HepG2 (cell line): ENCODE results near the gene RUNDC1. TPM values are rescaled to one million over a fixed set of nuclear protein-coding genes. Genes with fewer than 3 reads are reported as not detected.
A peak's percentile ranks its signal among the peaks of the same experiment; 100 is the strongest.

ENCODE experiments used
- AFF4 ChIP-seq: sonication (generic); formaldehyde crosslinking; IDR thresholded peaks from 2 replicates; pipeline ENCODE4 v1.4.0; 2020; ENCODE audit warnings: missing genetic modification reagents
- ARHGAP35 ChIP-seq: sonication (generic); formaldehyde crosslinking; IDR thresholded peaks from 2 replicates; pipeline ENCODE4 v1.9.0; 2022; ENCODE audit warnings: mild to moderate bottlenecking, inconsistent platforms, moderate library complexity, missing genetic modification reagents, borderline replicate concordance
- CENPT ChIP-seq: sonication (generic); formaldehyde crosslinking; IDR thresholded peaks from 2 replicates; pipeline ENCODE4 v1.8.0; 2022; ENCODE audit warnings: low read depth, mild to moderate bottlenecking, moderate library complexity, missing genetic modification reagents
- GLI4 ChIP-seq: sonication (generic); formaldehyde crosslinking; IDR thresholded peaks from 2 replicates; pipeline ENCODE4 v1.5.1; 2020; ENCODE audit warnings: missing genetic modification reagents, mild to moderate bottlenecking, moderate library complexity, borderline replicate concordance
- HDAC1 ChIP-seq: sonication (generic); formaldehyde crosslinking; IDR thresholded peaks from 2 replicates; pipeline ENCODE4 v1.5.1; 2020; ENCODE audit warnings: mild to moderate bottlenecking, missing genetic modification reagents
- HDAC2 ChIP-seq: sonication (generic); formaldehyde crosslinking; IDR thresholded peaks from 2 replicates; pipeline ENCODE4 v1.4.0; 2020; ENCODE audit warnings: missing genetic modification reagents
- HNRNPLL ChIP-seq: fragments of 200-400 bp; formaldehyde crosslinking; IDR thresholded peaks from 2 replicates; pipeline ENCODE4 v1.6.1; 2017; ENCODE audit warnings: mild to moderate bottlenecking, low read depth, low read length; ENCODE audit not compliant: poor library complexity, severe bottlenecking
- MATR3 ChIP-seq: sonication (generic); formaldehyde crosslinking; IDR thresholded peaks from 2 replicates; pipeline ENCODE4 v1.4.0; 2020; ENCODE audit warnings: missing genetic modification reagents
- NR3C1 ChIP-seq: sonication (generic); formaldehyde crosslinking; IDR thresholded peaks from 2 replicates; pipeline ENCODE4 v1.4.0; 2020; ENCODE audit warnings: missing genetic modification reagents
- RARA ChIP-seq: IDR thresholded peaks from 2 replicates; pipeline ENCODE4 v1.6.1; 2016; ENCODE audit warnings: missing genetic modification reagents, missing compliant biosample characterization
- SMYD3 ChIP-seq: sonication (generic); formaldehyde crosslinking; IDR thresholded peaks from 2 replicates; pipeline ENCODE4 v1.8.1; 2023; ENCODE audit warnings: mild to moderate bottlenecking, missing genetic modification reagents
- TERF1 ChIP-seq: sonication (generic); formaldehyde crosslinking; IDR thresholded peaks from 2 replicates; pipeline ENCODE4 v1.8.0; 2022; ENCODE audit warnings: mild to moderate bottlenecking, missing genetic modification reagents, moderate library complexity
- THAP11 ChIP-seq: IDR thresholded peaks from 2 replicates; pipeline ENCODE4 v1.6.1; 2016; ENCODE audit warnings: missing biosample characterization, missing genetic modification reagents
- TMF1 ChIP-seq: sonication (generic); formaldehyde crosslinking; IDR thresholded peaks from 2 replicates; pipeline ENCODE4 v1.8.1; 2022; ENCODE audit warnings: low read depth, missing genetic modification reagents
- ZFP62 ChIP-seq: sonication (generic); formaldehyde crosslinking; IDR thresholded peaks from 2 replicates; pipeline ENCODE4 v1.4.0; 2020; ENCODE audit warnings: missing genetic modification reagents
- ZKSCAN5 ChIP-seq: sonication (generic); formaldehyde crosslinking; IDR thresholded peaks from 2 replicates; pipeline ENCODE4 v1.5.1; 2020; ENCODE audit warnings: mild to moderate bottlenecking, missing genetic modification reagents
- ZNF225 ChIP-seq: sonication (generic); formaldehyde crosslinking; IDR thresholded peaks from 2 replicates; pipeline ENCODE4 v1.4.0; 2020; ENCODE audit warnings: mild to moderate bottlenecking, missing genetic modification reagents
- ZNF296 ChIP-seq: sonication (generic); formaldehyde crosslinking; conservative IDR thresholded peaks from 2 replicates; pipeline ENCODE4 v1.5.0; 2020; ENCODE audit warnings: mild to moderate bottlenecking, missing genetic modification reagents
- ZNF556 ChIP-seq: sonication (generic); formaldehyde crosslinking; IDR thresholded peaks from 2 replicates; pipeline ENCODE4 v1.4.0; 2020; ENCODE audit warnings: mild to moderate bottlenecking, missing genetic modification reagents, borderline replicate concordance
- ZNF792 ChIP-seq: IDR thresholded peaks from 2 replicates; pipeline ENCODE4 v1.6.1; 2016
- ZSCAN25 ChIP-seq: sonication (generic); formaldehyde crosslinking; IDR thresholded peaks from 2 replicates; pipeline ENCODE4 v1.8.0; 2022; ENCODE audit warnings: mild to moderate bottlenecking, missing genetic modification reagents
- polyA plus RNA-seq, 8 experiments: library from polyadenylated mRNA; depleted of rRNA in 3 of 8; stranded (reverse) in 7 of 8; unstranded in 1 of 8; fragments of >200 nt; fragmentation: Illumina TruSeq in 4 of 8; extraction: Trizol in 4 of 8; gene quantifications; 2 replicates each; pipeline versions ENCODE4 v1.2.1 to v1.2.3, GENCODE V29; 2011 to 2016; ENCODE audit warnings: low read depth in 4 of 8, missing spikeins in 1 of 8, mixed read lengths in 1 of 8; ENCODE audit not compliant: insufficient read depth in 1 of 8
- total RNA-seq, 5 experiments: library from RNA; depleted of rRNA; stranded (reverse); fragments of >200 nt; fragmentation: Illumina TruSeq; extraction: Trizol; gene quantifications; 2 replicates each; pipeline ENCODE4 v1.2.3, GENCODE V29; 2016; ENCODE audit warnings: low read depth in 1 of 5
- TF ChIP-seq, protein P1 (sequence below): conservative IDR thresholded peaks from 2 replicates; pipeline ENCODE4 v1.6.1; 2018; ENCODE audit warnings: missing genetic modification reagents
- TF ChIP-seq, protein P2 (sequence below): sonication (generic); formaldehyde crosslinking; conservative IDR thresholded peaks from 2 replicates; pipeline ENCODE4 v1.8.1; 2023; ENCODE audit warnings: missing genetic modification reagents

The RUNDC1 gene
- total and polyA plus RNA-seq, 2 of the 13 experiments (the other 11 are each of a cell fraction or from before 2014, with no cell fraction given) = 10.3 to 11.4 TPM

GRCh38 chr17:43028221-43028861, 48.0 kb downstream of the RUNDC1 start (continued):
- TF ChIP-seq ZNF225 (CRISPR knock-in tag) (peak; percentile 21; the same call in 1 of the 2 replicates), CENPT (CRISPR knock-in tag) (peak; percentile 21; the same call in 1 of the 2 replicates), GLI4 (0 out of 2 replicates have a peak, but pooled peaks have one; percentile 50), ARHGAP35 (CRISPR knock-in tag) (0 out of 2 replicates have a peak, but pooled peaks have one; percentile 52), ZNF556 (no peak), SMYD3 (CRISPR knock-in tag) (no peak), RARA (CRISPR knock-in tag) (peak; percentile 42), HNRNPLL (no peak), TMF1 (no peak), ZNF792 (CRISPR knock-in tag) (no peak), HDAC1 (CRISPR knock-in tag) (peak; percentile 48), NR3C1 (no peak), HDAC2 (CRISPR knock-in tag) (peak; percentile 40; the same call in 1 of the 2 replicates), THAP11 (CRISPR knock-in tag) (no peak), ZNF296 (CRISPR knock-in tag) (no peak), ZFP62 (no peak), AFF4 (CRISPR knock-in tag) (no peak), ZKSCAN5 (CRISPR knock-in tag) (no peak), MATR3 (CRISPR knock-in tag) (no peak), TERF1 (CRISPR knock-in tag) (no peak), ZSCAN25 (CRISPR knock-in tag) (no peak; the same call in 1 of the 2 replicates)
- TF ChIP-seq, protein P1, sequence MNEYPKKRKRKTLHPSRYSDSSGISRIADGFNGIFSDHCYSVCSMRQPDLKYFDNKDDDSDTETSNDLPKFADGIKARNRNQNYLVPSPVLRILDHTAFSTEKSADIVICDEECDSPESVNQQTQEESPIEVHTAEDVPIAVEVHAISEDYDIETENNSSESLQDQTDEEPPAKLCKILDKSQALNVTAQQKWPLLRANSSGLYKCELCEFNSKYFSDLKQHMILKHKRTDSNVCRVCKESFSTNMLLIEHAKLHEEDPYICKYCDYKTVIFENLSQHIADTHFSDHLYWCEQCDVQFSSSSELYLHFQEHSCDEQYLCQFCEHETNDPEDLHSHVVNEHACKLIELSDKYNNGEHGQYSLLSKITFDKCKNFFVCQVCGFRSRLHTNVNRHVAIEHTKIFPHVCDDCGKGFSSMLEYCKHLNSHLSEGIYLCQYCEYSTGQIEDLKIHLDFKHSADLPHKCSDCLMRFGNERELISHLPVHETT (CRISPR knock-in tag) = no peak
- TF ChIP-seq, protein P2, sequence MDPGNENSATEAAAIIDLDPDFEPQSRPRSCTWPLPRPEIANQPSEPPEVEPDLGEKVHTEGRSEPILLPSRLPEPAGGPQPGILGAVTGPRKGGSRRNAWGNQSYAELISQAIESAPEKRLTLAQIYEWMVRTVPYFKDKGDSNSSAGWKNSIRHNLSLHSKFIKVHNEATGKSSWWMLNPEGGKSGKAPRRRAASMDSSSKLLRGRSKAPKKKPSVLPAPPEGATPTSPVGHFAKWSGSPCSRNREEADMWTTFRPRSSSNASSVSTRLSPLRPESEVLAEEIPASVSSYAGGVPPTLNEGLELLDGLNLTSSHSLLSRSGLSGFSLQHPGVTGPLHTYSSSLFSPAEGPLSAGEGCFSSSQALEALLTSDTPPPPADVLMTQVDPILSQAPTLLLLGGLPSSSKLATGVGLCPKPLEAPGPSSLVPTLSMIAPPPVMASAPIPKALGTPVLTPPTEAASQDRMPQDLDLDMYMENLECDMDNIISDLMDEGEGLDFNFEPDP (CRISPR knock-in tag) = no peak
